ENCODE results near the gene SMARCA2. TPM values are rescaled to one million over a fixed set of nuclear protein-coding genes. Genes with fewer than 3 reads are reported as not detected.
A peak's percentile ranks its signal among the peaks of the same experiment; 100 is the strongest.
"Not testable (repeated sequence)": the region's sequence is repeated elsewhere in the genome, so short reads cannot be mapped to it uniquely, and the experiment has no call there.

SMARCA2 gene
- total RNA-seq, 1 donor from 2014 or later: 147 TPM

DNA sequence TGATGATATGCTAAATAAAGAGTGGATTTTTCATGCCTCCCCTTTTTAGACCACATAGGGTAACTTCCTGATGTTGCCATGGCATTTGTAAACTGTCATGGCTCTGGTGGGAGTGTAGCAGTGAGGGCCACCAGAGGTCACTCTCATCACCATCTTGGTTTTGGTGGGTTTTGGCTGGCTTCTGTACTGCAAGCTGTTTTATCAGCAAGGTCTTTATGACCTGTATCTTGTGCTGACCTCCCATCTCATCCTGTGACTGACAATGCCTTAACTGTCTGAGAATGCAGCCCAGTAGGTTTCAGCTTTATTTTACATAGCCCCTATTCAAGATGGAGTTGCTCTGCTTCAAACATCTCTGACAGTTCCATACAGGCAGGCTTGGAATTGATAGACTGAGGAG, 131.6 kb downstream of the SMARCA2 start:
- H3K36me3 ChIP-seq; intact Hi-C loops (cut with DNase I); ATAC-seq; H3K27ac ChIP-seq; DNase-seq; H3K4me3 ChIP-seq; H3K4me1 ChIP-seq; H3K9me3 ChIP-seq; H3K27me3 ChIP-seq (ENCODE audit: low read depth): not testable (repeated sequence)
- TF ChIP-seq, protein P1, sequence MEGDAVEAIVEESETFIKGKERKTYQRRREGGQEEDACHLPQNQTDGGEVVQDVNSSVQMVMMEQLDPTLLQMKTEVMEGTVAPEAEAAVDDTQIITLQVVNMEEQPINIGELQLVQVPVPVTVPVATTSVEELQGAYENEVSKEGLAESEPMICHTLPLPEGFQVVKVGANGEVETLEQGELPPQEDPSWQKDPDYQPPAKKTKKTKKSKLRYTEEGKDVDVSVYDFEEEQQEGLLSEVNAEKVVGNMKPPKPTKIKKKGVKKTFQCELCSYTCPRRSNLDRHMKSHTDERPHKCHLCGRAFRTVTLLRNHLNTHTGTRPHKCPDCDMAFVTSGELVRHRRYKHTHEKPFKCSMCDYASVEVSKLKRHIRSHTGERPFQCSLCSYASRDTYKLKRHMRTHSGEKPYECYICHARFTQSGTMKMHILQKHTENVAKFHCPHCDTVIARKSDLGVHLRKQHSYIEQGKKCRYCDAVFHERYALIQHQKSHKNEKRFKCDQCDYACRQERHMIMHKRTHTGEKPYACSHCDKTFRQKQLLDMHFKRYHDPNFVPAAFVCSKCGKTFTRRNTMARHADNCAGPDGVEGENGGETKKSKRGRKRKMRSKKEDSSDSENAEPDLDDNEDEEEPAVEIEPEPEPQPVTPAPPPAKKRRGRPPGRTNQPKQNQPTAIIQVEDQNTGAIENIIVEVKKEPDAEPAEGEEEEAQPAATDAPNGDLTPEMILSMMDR (IDR thresholded peaks at IDR 0.05): peak; percentile 8

DNA sequence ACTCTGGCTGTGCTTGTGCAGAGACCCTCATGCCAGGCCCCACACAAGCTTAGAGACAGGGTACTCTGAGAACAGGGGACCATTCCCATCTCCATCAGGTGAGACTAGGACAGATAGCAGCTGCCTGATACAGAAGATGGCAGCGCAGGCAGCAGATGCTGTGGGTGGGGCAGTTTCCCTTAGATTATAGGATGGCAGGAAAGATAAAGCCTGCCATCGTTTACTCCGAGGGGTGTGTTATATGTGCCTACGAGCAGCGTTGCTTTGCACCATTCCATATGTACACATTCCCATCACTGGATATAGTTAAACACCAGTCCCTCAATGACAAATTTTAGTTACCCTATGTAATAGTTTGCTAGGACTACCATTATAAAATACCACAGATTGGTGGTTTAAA, 135.2 kb downstream of the SMARCA2 start:
- no peaks in the 10 kb centered on the region for H3K9me3 ChIP-seq
- TF ChIP-seq, protein P1 (IDR thresholded peaks at IDR 0.05): no peak
- ATAC-seq (no peak), DNase-seq (no peak)
- H3K4me1 ChIP-seq: peaks cover 5% of the 10 kb centered on the region
- intact Hi-C loops (cut with DNase I): no loop called here
- H3K27me3 ChIP-seq (ENCODE audit: low read depth): no peaks in the 10 kb centered on the region
- no peaks in the 10 kb centered on the region for H3K36me3 ChIP-seq
- H3K4me3 ChIP-seq: no peak overlapping the region
- H3K27ac ChIP-seq: no peak overlapping the region

DNA sequence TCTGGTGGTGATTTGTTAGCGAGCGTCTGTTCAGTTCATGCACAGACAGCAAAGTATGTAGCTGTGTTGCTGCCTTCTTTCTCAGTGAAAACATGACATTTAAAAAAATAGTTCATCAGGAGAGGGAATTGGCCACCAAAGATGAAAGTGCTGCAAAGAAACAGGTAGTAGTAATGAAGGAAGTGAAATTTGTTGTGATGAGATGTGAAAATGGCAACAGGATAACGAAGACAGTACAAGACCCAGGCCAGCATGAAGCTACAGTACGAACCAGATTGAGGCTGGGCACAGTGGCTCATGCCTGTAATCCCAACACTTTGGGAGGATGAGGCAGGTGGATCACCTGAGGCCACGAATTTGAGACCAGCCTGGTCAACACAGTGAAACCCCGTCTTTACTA, 136.0 kb downstream of the SMARCA2 start:
- Histone ChIP-seq H3K4me1 (peaks cover 5% of the 10 kb centered on the region), H3K4me3 (no peak overlapping the region), H3K27ac (no peak overlapping the region), H3K36me3 (no peaks in the 10 kb centered on the region), H3K9me3 (no peaks in the 10 kb centered on the region), H3K27me3 (ENCODE audit: low read depth) (no peaks in the 10 kb centered on the region)
- intact Hi-C loops (cut with DNase I): no loop called here
- DNase-seq: no peak
- ATAC-seq: no peak
- TF ChIP-seq, protein P1 (IDR thresholded peaks at IDR 0.05): no peak

DNA sequence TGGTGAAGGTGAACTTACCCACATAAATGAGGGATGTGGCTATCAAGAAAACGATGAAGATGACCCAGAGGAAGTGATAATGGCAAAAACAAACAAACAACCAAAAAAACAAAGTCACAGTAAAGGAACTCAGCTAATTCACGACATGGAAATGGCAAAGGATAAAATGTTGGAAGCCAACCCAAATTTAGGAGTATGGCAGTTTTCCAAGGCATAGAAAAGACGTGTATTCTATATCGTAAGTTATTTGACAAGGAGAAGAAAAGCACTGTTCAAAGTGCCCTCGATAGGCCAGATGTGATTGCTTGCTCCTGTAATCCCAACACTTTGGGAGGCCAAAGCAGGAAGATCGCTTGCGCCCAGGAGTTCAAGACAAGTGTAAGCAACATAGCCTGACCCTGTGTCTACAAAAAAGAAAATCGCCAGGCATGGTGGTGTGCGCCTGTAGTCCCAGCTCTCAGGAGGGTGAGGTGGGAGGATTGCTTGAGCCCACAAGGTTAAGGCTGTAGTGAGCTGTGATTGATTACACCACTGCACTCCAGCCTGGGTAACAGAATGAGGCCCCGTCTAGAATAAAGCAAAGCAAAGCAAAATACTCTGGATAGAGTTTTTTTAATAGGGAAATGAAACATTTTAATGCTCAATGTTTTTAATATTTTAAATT, 138.0 kb downstream of the SMARCA2 start:
- Histone ChIP-seq H3K4me3 (no peak overlapping the region), H3K36me3 (no peaks in the 10 kb centered on the region), H3K4me1 (peaks cover 21% of the 10 kb centered on the region), H3K9me3 (no peaks in the 10 kb centered on the region), H3K27me3 (ENCODE audit: low read depth) (no peaks in the 10 kb centered on the region), H3K27ac (no peak overlapping the region)
- DNase-seq: no peak
- TF ChIP-seq, protein P1 (IDR thresholded peaks at IDR 0.05): no peak
- intact Hi-C loops (cut with DNase I): no loop called here
- ATAC-seq: no peak

DNA sequence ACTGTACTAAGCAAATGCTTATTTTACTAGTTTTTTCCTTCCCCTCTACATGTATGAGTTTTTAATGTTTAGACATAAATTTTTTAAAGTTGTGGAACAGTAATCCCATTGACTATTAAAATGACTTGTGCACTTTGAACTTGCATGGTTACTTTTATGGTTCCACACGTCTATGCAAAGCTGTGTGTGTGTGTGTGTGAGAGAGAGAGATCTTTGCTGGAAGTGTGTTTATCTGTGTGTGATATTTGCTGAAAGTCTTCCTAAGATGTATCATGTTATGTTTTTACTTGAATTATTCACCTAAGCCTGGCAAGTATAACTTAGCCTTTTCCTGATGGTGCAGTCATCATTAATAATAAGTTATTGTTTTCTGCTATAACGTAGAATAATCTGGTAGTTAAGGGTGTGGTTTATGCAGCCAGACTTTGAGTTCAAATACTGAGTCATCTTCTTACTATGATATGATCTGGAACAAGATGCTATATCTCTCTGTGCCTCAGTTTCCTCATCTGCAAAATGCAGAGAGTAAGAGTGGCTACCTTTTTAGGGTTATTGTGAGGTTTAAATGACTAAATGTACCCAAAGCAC, 138.6 kb downstream of the SMARCA2 start:
- no peak for DNase-seq
- peaks cover 21% of the 10 kb centered on the region for H3K4me1 ChIP-seq
- TF ChIP-seq, protein P1 (IDR thresholded peaks at IDR 0.05): no peak
- H3K27me3 ChIP-seq (ENCODE audit: low read depth): no peaks in the 10 kb centered on the region
- no peaks in the 10 kb centered on the region for H3K36me3 ChIP-seq
- no peaks in the 10 kb centered on the region for H3K9me3 ChIP-seq
- H3K27ac ChIP-seq: no peak overlapping the region
- ATAC-seq: no peak
- H3K4me3 ChIP-seq: no peak overlapping the region
- intact Hi-C loops (cut with DNase I): no loop called here

All from lower lobe of right lung (tissue), 2 donors.